Measurements from ENCODE around the gene KSR2.

DNA sequence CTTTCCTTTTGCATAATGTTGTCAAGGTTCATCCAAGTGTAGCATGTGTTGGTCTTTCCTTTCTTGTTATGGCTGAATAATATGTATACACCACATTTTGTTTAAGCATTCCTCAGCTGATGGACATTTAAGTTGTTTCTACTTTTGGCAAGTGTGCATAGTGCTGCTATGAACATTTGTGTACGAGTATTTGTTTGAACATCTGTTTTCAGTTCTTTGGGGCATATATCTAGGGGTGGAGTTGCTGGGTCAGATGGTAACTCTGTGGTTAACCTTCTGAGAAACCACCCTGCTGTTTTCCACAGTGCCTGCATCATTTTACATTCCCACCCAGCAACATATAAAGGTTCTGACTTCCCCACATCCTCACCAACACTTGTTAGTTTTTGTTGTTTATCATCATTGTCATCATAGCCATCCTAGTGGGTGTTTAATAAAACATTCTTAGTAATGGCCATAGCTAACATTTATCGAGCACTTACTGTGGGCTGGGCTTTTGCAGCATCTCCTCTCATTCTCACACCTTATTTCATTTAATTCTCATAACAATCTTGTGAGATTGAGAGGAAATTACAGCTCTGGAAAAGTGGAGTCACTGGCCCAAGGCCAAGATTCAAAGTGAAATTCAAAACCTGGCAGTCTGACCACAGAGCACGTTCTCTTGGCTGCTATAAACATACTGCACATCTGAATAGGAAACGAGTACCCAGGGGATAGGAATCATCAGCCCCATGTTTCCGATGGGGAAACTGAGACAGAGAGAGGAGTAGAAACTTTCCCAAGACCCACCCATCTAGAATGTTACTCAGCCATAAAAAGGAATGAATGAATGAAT, 193.6 kb downstream of the KSR2 start:
- TF ChIP-seq, protein P1, sequence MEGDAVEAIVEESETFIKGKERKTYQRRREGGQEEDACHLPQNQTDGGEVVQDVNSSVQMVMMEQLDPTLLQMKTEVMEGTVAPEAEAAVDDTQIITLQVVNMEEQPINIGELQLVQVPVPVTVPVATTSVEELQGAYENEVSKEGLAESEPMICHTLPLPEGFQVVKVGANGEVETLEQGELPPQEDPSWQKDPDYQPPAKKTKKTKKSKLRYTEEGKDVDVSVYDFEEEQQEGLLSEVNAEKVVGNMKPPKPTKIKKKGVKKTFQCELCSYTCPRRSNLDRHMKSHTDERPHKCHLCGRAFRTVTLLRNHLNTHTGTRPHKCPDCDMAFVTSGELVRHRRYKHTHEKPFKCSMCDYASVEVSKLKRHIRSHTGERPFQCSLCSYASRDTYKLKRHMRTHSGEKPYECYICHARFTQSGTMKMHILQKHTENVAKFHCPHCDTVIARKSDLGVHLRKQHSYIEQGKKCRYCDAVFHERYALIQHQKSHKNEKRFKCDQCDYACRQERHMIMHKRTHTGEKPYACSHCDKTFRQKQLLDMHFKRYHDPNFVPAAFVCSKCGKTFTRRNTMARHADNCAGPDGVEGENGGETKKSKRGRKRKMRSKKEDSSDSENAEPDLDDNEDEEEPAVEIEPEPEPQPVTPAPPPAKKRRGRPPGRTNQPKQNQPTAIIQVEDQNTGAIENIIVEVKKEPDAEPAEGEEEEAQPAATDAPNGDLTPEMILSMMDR (IDR thresholded peaks at IDR 0.05), result no peak
- no peak for TF ChIP-seq POLR2A (IDR thresholded peaks at IDR 0.05)

Data from testis (tissue), 2 donors.